Measurements from ENCODE around the gene ZSCAN9. TPM values are rescaled to one million over a fixed set of nuclear protein-coding genes. Genes with fewer than 3 reads are reported as not detected.

Gene ZSCAN9
- total and polyA plus RNA-seq, 2 of the 13 experiments (the other 11 are each of a cell fraction or from before 2014, with no cell fraction given): 14.6 to 17.8 TPM

- 0 out of 2 replicates have a peak, but pooled peaks have one; percentile 54 for TF ChIP-seq DZIP1 (CRISPR knock-in tag; IDR thresholded peaks at IDR 0.05)
- TF ChIP-seq ZNF225 (CRISPR knock-in tag; IDR thresholded peaks at IDR 0.05): peak; percentile 69; the same call in 1 of the 2 replicates
- TF ChIP-seq FOXK1 (CRISPR knock-in tag; IDR thresholded peaks at IDR 0.05; ENCODE audit: borderline replicate concordance, low read depth): peak; percentile 85; the same call in 1 of the 2 replicates
- peak; percentile 93 for TF ChIP-seq SMYD3 (CRISPR knock-in tag; IDR thresholded peaks at IDR 0.05)
- TF ChIP-seq ZNF30 (CRISPR knock-in tag; IDR thresholded peaks at IDR 0.05): no peak
- no peak for TF ChIP-seq SP1 (IDR thresholded peaks at IDR 0.05)
- peak; percentile 78 for TF ChIP-seq SP1 (CRISPR knock-in tag; IDR thresholded peaks at IDR 0.05)
- TF ChIP-seq KLF11 (CRISPR knock-in tag; IDR thresholded peaks at IDR 0.05): peak; percentile 68; the same call in 1 of the 2 replicates
- no peak for TF ChIP-seq ZNF577 (CRISPR knock-in tag; IDR thresholded peaks at IDR 0.05; ENCODE audit: borderline replicate concordance, low read depth)
- no peak for TF ChIP-seq ZNF615 (CRISPR knock-in tag; IDR thresholded peaks at IDR 0.05; ENCODE audit: borderline replicate concordance)
- no peak for TF ChIP-seq CHD2 (IDR thresholded peaks at IDR 0.05; ENCODE audit: low read depth, low read length)
- TF ChIP-seq HNRNPUL1 (IDR thresholded peaks at IDR 0.05; ENCODE audit: low read depth, low read length): no peak
- no peak for TF ChIP-seq AFF4 (CRISPR knock-in tag; IDR thresholded peaks at IDR 0.05)
- TF ChIP-seq TEAD2 (CRISPR knock-in tag; IDR thresholded peaks at IDR 0.05): no peak
- TF ChIP-seq IKZF1 (IDR thresholded peaks at IDR 0.05): no peak
- TF ChIP-seq RORA (CRISPR knock-in tag; IDR thresholded peaks at IDR 0.05): no peak
- no peak; the same call in 1 of the 2 replicates for TF ChIP-seq HNF4A (CRISPR knock-in tag; IDR thresholded peaks at IDR 0.05)
- TF ChIP-seq ZNF720 (CRISPR knock-in tag; IDR thresholded peaks at IDR 0.05): 0 out of 2 replicates have a peak, but pooled peaks have one; percentile 45
- no peak for TF ChIP-seq FIP1L1 (IDR thresholded peaks at IDR 0.05; ENCODE audit: borderline replicate concordance, insufficient read depth, low read depth, low read length)
- no peak for TF ChIP-seq POLR2AphosphoS2 (IDR thresholded peaks at IDR 0.05; ENCODE audit: low read depth, low read length)
- TF ChIP-seq ZNF33A (CRISPR knock-in tag; IDR thresholded peaks at IDR 0.05; ENCODE audit: borderline replicate concordance): no peak; the same call in 1 of the 2 replicates
- TF ChIP-seq ZNF121 (CRISPR knock-in tag; IDR thresholded peaks at IDR 0.05): peak; percentile 59
- TF ChIP-seq ZNF709 (CRISPR knock-in tag; IDR thresholded peaks at IDR 0.05): no peak
- peak; percentile 67; the same call in 1 of the 2 replicates for TF ChIP-seq IRF9 (CRISPR knock-in tag; IDR thresholded peaks at IDR 0.05; ENCODE audit: borderline replicate concordance)
These were observed at the start of gene ZSCAN9 (continued) for GRCh38 chr6:28225056-28225834.
